ENCODE measurements around the gene GRK4.
"Not testable (repeated sequence)": the region's sequence is repeated elsewhere in the genome, so short reads cannot be mapped to it uniquely, and the experiment has no call there.

GRK4 gene

GRCh38 chr4:2963175-2963965 lies at the start of gene GRK4, which contains the start of gene NOP14:
GRK4 (plus strand) TSS chr4:2963571; CDS start chr4:2964071, 500 bp downstream.
NOP14 (minus strand) TSS chr4:2963406; CDS start chr4:2963319, 87 bp downstream.
- peak; percentile 98 for DNase-seq

- no peak for DNase-seq
Observed at GRCh38 chr4:2914256-2915126, 48.9 kb upstream of the GRK4 start.

- DNase-seq, result no peak
Observed at GRCh38 chr4:2915789-2916188, 47.6 kb upstream of the GRK4 start.

GRCh38 chr4:2916696-2917095 lies 46.7 kb upstream of the GRK4 start:
- DNase-seq, result not testable (repeated sequence)

GRCh38 chr4:2918300-2918699 lies 45.1 kb upstream of the GRK4 start:
- not testable (repeated sequence) for DNase-seq

GRCh38 chr4:2918714-2919113 lies 44.7 kb upstream of the GRK4 start:
- not testable (repeated sequence) for DNase-seq

- DNase-seq, result not testable (repeated sequence)
Observed at GRCh38 chr4:2922453-2923101, 40.8 kb upstream of the GRK4 start.

- DNase-seq, result no peak
Observed at GRCh38 chr4:2923141-2923551, 40.2 kb upstream of the GRK4 start.

GRCh38 chr4:2923668-2924173 lies 39.6 kb upstream of the GRK4 start:
- no peak for DNase-seq

- no peak for DNase-seq
Observed at GRCh38 chr4:2924286-2924685, 39.1 kb upstream of the GRK4 start.

GRCh38 chr4:2924765-2925301 lies 38.5 kb upstream of the GRK4 start:
- DNase-seq, result no peak

- no peak for DNase-seq
Observed at GRCh38 chr4:2925496-2925895, 37.9 kb upstream of the GRK4 start.

- DNase-seq, result no peak
Observed at GRCh38 chr4:2925931-2926860, 37.2 kb upstream of the GRK4 start.

GRCh38 chr4:2927016-2927695 lies 36.2 kb upstream of the GRK4 start:
- DNase-seq, result no peak

GRCh38 chr4:2927696-2928075 lies 35.7 kb upstream of the GRK4 start:
- no peak for DNase-seq

GRCh38 chr4:2928242-2929176 lies 34.9 kb upstream of the GRK4 start:
- no peak for DNase-seq

- DNase-seq, result no peak
Observed at GRCh38 chr4:2929469-2929868, 33.9 kb upstream of the GRK4 start.

- DNase-seq, result no peak
Observed at GRCh38 chr4:2930135-2930757, 33.1 kb upstream of the GRK4 start.

GRCh38 chr4:2930758-2931511 lies 32.4 kb upstream of the GRK4 start:
- no peak for DNase-seq
